HG03060 (cell line): ENCODE data around the gene FGF8.

Experiments
- ATAC-seq: cut with Tn5 transposase; IDR thresholded peaks from one replicate; pipeline ENCODE4 v1.9.1; 2021; ENCODE audit warnings: low read depth, moderate number of reproducible peaks; ENCODE audit not compliant: unreplicated experiment

Gene FGF8

GRCh38 chr10:101744267-101744666 is 31.6 kb downstream of the FGF8 start:
- no peak for ATAC-seq

DNA sequence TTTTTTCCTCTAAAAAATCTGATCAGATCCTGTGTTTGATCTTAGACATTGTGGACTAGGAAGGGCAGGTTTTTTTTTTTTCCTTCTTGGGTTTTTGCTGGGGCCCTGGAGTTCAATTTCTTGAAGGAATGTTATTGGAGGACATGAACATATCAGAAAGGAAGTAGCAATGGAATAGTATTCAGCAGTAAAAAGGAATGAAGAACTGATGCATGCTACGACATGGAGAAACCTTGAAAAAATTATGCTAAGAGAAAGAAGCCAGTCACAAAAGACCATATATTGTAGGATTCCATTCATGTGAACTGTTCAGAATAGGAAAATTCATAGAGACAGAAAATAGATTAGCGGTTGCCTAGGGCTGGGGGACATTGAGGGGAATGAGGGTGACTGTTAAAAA is 34.0 kb downstream of the FGF8 start:
- no peak for ATAC-seq

- no peak for ATAC-seq
Measured at GRCh38 chr10:101736666-101737065, 39.2 kb downstream of the FGF8 start.

DNA sequence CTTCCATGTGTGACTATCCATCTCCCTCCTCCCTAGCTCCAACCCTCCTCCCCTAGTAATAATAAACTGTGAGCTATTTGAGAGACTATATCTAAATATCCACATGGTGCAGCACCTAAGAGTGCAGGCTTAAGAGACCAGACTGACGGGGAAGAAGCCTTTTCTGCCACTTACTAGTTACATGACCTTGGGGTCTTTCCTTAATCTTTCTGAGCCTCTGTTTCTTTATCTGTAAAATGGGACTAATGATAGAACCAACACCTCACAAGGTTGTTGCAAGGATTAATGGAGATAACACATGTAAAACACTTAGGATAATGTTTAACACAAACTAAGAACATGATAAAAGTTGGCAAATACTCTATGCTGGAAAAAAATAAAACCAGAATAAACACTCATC is 43.8 kb downstream of the FGF8 start:
- ATAC-seq = no peak

- ATAC-seq = no peak
Measured at GRCh38 chr10:101726115-101726387, 49.9 kb downstream of the FGF8 start.

- ATAC-seq = no peak
Measured at GRCh38 chr10:101725296-101726114, 50.4 kb downstream of the FGF8 start.

GRCh38 chr10:101724446-101724845 is 51.5 kb downstream of the FGF8 start:
- ATAC-seq = no peak

- ATAC-seq = no peak
Measured at GRCh38 chr10:101723176-101723575, 52.7 kb downstream of the FGF8 start.

GRCh38 chr10:101721806-101722205 is 54.1 kb downstream of the FGF8 start:
- ATAC-seq = no peak

- no peak for ATAC-seq
Measured at GRCh38 chr10:101720606-101721230, 55.2 kb downstream of the FGF8 start.
